Measurements from ENCODE around the gene SLC40A1.

GRCh38 chr2:189541591-189541990, 39.0 kb downstream of the SLC40A1 start:
- no peak for TF ChIP-seq TAF1 (IDR thresholded peaks at IDR 0.05; ENCODE audit: borderline replicate concordance, insufficient read depth, low read length)
- no peak for TF ChIP-seq SIN3A (IDR thresholded peaks at IDR 0.05; ENCODE audit: borderline replicate concordance, insufficient read depth, low read length)
- TF ChIP-seq, protein P1, sequence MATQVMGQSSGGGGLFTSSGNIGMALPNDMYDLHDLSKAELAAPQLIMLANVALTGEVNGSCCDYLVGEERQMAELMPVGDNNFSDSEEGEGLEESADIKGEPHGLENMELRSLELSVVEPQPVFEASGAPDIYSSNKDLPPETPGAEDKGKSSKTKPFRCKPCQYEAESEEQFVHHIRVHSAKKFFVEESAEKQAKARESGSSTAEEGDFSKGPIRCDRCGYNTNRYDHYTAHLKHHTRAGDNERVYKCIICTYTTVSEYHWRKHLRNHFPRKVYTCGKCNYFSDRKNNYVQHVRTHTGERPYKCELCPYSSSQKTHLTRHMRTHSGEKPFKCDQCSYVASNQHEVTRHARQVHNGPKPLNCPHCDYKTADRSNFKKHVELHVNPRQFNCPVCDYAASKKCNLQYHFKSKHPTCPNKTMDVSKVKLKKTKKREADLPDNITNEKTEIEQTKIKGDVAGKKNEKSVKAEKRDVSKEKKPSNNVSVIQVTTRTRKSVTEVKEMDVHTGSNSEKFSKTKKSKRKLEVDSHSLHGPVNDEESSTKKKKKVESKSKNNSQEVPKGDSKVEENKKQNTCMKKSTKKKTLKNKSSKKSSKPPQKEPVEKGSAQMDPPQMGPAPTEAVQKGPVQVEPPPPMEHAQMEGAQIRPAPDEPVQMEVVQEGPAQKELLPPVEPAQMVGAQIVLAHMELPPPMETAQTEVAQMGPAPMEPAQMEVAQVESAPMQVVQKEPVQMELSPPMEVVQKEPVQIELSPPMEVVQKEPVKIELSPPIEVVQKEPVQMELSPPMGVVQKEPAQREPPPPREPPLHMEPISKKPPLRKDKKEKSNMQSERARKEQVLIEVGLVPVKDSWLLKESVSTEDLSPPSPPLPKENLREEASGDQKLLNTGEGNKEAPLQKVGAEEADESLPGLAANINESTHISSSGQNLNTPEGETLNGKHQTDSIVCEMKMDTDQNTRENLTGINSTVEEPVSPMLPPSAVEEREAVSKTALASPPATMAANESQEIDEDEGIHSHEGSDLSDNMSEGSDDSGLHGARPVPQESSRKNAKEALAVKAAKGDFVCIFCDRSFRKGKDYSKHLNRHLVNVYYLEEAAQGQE (IDR thresholded peaks at IDR 0.05; ENCODE audit: insufficient read depth in 1 of 2, low read depth in 2 of 2, low read length in 2 of 2), result no peak
- TF ChIP-seq POLR2AphosphoS5 (IDR thresholded peaks at IDR 0.05; ENCODE audit: low read depth, low read length), result no peak
- no peak for TF ChIP-seq FOXP2 (optimal IDR thresholded peaks at IDR 0.05; ENCODE audit: borderline replicate concordance, extremely low read depth, extremely low read length, insufficient read depth)
